NCI-H345 treated with DMSO at 0.1 percent for 48 hours (cell line): ENCODE data around the gene GREB1.

ENCODE experiments used
- DNase-seq: peaks from one replicate; lab custom pipeline; 2025; ENCODE audit not compliant: unreplicated experiment; lab: John Stamatoyannopoulos, UW

Gene GREB1

DNA sequence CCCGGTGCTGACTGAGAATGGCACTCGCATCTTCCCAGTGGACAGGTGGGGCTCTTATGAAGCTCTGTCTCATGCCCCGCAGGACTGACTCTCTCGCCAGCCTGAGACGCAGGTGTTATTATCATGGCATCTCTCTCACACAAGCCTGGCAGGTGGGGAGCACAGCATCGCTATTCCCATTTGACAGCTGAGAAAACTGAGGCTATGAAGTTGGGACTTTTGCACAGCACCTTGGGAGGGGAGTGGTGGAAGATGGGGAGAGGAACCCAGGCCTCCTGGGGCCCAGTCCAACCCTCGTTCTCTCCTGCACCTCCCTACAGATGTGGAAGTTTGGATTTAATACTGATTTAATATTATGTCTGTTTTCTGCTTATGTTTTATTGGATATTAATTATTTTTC is 145.2 kb downstream of the GREB1 start:
- DNase-seq: no peak

DNA sequence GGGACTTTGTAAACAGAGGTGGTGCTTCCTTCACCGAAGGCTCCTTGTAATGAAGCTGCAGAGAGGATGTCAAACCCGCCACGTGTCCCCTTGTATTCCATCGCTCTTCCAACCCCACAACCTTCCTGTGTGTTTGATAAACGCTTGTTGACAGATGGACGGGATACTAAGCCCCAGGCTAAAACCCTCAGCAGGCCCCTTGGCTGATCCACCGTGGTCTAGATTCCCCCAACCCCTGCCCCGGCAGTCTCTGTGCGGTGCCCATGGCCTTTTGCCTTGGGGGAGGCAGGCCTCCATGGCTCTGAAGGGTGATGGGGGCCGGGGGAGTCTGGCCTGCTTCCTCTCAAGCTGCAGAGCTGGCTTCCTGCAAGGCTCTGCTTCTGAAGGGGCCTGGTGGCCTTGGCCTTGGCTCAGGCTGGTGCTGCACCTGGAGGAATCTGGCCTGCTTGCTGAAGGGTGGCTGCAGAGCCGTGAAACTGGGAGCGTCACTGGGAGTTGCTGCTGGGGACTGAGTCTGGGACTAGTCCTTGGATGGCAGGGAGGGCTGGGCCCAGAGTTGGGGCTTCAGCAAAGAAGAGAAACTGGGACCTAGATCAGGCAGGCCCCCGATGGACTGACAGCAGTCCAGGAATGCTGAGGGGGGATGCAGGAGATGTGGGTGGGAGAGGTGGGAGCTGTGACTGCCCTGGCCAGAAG is 145.8 kb downstream of the GREB1 start:
- DNase-seq: no peak

DNA sequence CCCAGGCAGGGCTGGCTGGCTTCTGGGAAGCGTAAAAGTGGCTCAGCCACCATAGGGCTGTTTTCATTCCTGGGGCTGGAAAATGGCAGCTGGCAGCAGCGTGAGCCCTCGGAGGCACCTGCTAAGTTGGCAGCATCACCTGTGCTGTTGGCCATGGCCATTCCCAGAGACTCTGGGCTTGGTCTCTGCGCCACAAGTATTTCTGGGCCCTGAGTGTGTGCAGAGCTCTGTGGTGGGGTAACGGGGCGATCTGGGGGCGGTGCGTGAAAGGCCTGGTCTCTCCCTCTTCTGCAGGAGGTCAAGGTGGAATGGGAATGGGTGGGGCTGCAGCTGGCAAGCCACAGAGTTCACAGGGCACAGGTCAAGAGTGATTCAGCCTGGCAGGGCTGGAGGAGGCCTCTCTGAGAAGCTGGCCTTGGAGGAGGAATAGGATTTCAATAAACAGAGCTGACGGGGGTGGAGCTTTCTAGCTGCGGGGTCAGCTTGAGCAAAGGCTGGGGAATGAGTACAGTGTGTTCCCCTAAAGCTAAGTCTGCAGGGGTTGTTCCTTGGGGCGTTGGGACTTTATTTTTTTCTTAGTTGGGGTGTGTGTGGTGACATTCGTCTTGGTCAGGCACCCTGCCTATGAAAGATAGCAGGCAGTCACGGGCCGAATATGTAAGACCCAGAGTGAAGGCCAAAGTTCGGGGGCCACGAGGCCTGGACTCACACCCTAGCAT is 146.5 kb downstream of the GREB1 start:
- no peak for DNase-seq

DNA sequence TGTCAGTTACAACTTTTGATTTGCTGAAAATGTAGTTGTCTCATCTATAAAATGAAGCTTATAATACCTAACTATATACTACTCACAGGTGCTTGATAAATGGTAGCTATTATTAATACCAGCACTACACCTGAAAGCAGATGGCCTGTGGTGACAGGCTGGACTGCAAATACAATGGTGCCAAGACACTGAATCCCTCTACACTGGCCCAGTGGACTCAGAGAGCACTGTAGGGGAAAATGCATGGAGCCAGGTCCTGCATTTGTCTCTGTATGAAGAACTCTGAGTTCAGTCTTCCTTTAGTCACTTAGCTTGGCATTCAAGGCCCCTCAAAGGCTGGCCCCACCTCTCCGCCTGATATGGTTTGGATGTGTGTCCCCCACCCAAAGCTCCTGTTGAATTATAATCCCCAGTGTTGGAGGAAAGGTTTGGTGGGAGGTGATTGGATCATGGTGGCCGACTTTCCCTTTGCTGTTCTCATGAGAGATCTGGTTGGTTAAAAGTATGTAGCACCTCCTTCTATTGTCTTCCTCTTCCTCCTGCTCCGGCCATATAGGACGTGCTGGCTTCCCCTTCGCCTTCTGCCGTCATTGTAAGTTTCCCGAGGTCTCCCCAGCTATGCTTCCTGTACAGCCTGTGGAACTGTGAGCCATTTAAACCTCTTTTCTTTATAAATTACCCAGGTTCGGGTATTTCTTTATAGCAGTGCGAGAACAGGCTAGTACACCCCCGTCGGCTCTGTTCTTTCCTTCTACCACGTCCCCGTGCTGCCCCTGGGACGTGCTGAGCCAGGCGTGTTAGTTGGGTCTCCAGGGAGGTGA is 147.3 kb downstream of the GREB1 start:
- no peak for DNase-seq

DNA sequence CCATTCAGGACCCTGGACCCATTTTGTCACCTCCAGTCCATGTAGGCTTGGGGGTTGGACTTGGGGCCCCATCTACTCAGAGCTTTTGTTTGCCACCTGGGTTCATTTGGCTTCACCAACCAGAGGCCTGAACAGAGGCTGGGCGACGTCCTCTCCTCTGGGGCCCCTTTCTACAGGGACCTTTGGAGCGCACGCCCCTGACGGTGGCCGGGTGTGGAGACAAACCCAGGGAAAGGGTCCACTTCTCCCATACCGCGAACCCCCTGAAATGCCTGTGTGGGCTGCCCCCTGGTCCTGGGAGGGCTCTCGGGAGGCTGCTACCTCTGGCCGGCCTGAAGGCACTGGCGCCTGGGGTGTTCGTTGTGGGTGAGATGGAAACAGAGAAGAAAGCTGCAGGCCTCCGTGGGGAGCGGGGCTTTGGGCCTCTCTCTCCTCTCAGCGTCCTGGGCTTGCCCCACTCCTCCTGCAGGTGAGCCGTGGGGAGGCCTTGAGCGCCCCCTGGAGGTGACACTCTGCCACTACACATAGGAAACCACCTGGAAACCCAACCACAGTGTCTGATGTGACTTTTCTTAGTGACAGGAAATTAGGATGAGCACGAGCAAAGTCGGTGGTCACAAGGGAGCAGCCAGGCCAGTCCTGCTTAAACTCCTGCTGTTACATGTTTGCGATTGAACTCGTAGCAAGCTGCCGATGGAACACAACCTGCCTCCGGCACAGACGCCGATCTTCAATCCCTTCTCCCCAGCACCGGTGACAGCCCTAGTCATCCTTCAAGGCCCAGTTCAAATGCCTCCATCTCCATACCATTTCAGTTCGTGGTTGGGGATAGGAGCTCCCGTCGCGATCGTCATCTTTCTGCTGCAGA is 148.1 kb downstream of the GREB1 start:
- peak; percentile 37 for DNase-seq

DNA sequence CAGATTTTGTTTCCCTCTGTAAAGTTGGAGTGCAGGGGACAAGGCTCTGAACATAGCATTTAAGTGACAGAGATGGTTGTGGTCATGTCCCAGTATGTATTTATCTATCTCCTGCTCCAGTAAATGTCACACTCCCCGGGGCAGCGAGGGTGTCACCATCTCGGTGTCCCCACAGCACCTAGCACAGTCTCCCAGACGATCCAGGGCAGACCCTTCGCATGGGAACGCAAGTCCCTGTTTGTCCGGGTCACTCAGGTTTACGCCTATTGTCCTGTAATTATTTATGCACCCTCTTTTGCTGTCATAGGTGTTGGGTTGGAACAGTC is 148.7 kb downstream of the GREB1 start:
- DNase-seq: no peak

DNA sequence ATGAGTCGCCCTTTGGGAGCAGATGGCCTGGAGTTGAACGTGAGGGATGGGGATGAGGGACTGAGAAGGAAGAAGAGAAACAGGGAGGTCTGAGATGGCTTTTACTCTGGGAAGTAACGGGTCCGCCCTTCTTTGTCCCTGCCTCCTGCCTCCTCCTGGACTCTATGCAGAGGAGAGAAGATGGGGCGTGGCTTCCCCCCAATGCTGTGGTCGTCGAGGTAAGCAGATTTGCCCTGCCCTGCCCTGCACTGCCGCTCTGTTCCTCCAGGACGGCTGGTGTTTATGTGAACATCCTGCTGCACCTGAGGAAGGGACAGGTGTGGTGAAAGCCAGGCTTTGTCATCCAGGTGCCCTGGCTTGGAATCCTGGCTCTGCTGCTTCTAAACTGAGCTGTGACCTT is 149.6 kb downstream of the GREB1 start:
- no peak for DNase-seq

DNA sequence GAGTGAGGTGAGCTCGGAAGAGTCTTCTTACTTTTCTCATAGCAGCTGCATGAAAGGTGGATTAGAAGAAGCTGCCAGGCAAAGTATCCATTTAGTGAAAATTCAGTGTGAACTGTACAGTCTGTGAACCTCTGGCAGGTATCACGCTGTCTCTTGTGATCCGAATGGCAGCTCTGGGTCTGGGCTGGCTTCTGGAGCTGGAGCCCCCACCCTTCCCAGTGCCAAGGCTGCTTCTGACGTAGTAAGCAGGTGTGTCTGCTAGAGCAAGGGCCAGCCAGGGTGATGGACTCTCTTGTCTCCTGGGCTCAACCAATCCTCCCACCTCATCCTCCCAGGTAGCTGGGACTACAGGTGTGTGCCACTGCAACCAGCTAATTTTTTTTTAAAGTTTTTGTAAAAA is 150.1 kb downstream of the GREB1 start:
- no peak for DNase-seq

DNA sequence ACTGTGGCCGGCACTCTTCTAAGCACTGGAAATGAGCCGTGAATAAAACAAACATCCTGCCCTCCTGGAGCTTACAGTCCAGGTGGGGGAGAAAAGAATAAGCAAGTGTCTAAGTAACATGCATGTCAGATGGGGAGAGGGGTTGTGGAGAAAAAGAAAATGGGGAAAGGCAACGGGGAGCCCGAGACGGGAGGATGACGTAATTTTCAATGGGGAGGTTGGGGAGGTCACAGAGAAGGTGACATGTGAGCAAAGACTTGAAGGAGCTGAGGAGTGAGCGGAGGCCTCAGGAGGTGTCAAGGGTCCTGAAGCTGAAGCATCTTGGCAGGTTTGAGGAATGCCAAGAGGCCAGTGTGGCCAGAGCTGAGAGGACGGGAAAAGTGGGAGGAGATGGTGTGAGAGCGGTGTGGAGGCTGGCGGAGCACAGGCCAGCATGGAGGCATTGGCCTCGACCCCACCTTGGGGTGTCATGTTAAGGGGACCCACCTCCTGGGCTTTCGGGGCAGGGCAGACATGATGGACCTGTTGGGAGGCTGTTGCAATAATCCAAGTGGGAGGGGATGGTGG is 151.1 kb downstream of the GREB1 start:
- DNase-seq: no peak

DNA sequence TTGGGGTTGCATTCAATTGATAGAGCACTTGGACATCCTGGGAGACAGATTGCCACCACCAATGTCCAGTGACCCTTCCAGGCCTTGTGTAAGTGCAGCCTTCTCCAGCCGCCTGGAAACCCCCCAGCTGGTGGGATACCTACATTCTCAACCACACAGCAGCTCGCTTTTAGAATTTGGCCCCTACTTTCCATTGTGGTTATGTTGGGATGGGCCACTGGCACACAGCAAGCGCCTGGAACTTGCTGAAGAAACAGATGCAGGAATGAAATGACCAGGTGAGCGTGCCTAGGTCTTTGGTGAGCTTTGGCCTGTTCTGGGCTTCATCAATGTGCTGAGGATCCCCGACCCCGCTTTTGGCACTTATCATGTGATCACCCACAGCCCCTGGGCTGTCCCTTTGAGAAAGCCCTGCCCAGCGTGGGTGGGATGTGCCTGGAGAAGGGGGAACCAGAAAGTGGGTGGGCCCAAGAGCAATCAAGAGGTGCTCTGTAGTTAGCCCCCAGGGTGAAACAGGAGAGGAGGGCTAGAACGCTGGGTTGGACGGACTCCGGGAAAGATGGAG is 152.1 kb downstream of the GREB1 start:
- no peak for DNase-seq

DNA sequence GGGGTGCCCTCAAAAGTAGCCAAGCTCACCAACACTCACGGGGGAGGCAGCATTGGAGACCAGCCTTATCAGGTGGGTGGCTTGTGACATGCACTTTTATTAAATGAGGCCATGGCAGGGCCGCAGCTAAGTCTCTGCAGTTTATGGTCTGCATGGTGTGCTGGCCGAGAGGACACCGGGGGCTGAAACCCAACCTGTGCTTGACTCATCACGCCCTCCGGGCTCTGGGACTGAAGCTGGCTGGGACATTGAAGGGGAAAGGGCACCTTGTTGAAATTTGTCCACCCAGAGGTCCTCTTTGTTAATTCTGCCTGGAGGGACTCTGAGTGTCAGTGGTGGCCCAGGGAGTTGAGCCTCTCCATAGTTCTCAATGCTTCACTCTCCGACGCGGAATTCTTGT is 153.9 kb downstream of the GREB1 start:
- DNase-seq: no peak

DNA sequence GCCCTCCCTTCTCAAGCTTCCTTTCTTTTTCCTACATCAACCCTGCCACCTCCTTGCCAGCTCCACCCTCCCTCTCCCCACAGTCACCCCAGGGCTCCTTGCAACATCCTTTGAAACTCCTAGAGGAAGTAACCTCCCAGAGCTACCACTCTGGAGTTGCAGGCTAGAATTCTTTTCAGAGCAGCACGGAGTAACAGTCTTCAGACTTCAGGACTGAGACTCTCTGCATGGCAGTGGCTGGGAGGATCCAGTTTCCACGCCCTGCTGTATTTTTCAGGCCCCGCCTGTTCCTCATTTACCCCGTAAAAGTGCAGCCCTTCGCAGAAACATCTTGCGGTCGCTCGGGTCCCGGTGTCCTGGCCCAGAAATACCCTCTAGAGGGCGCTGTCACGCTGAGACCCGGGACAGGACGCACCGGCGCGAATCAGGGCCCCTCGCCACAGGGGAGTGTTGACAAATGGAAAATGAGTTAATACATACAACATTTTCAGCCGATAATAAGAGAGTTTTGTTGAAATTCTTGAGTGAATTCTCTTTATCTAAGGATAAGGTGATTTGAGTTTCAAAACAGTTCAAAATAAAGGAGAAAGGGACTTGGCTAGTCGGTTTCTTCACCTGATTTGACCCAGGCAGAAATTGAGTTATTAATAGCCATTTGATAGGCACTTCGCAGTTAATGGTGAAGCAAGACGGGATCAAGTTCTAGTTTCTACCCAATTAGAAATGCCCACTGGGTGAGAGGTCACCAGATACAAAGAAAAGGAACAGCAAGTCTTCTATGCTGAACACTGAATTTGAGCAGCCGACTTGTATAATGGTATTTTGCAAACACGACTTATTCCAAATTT is 154.6 kb downstream of the GREB1 start:
- DNase-seq: peak; percentile 22

DNA sequence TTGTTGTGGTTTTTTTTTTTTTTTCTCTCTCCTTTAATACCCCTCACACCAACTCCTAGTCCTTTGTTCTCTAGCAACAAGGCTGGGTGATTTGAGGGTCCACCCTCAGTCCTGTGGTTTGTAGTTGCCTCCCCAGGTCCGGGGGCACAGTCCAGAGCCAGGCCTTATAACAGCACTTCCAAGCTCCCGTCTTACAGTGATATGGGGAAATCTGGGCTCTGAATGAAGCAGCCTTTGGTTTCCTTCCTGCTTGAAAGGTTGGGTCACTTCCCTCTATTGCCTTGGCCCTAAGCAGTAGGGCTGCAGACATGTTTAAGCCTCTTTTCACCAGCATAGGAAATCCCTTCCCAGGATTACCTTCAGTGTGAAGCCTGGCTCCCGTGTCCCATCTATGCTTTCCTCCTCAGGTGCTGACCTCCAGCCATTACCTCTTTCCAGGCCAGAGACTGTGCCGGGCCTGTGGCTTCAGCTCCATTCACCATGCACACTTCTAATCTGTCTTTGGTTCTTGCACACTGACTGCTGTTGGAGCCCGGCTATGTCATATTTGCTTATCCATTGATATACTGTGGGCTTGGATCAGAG is 157.3 kb downstream of the GREB1 start:
- no peak for DNase-seq
